GM21576 (cell line): ENCODE measurements around the gene CCDC77.
"Not testable (repeated sequence)": the region's sequence is repeated elsewhere in the genome, so short reads cannot be mapped to it uniquely, and the experiment has no call there.

Experiments
- ATAC-seq: cut with Tn5 transposase; IDR thresholded peaks from one replicate; pipeline ENCODE4 v1.9.1; 2021; ENCODE audit warnings: mild to moderate bottlenecking, moderate library complexity; ENCODE audit not compliant: unreplicated experiment

CCDC77 gene

DNA sequence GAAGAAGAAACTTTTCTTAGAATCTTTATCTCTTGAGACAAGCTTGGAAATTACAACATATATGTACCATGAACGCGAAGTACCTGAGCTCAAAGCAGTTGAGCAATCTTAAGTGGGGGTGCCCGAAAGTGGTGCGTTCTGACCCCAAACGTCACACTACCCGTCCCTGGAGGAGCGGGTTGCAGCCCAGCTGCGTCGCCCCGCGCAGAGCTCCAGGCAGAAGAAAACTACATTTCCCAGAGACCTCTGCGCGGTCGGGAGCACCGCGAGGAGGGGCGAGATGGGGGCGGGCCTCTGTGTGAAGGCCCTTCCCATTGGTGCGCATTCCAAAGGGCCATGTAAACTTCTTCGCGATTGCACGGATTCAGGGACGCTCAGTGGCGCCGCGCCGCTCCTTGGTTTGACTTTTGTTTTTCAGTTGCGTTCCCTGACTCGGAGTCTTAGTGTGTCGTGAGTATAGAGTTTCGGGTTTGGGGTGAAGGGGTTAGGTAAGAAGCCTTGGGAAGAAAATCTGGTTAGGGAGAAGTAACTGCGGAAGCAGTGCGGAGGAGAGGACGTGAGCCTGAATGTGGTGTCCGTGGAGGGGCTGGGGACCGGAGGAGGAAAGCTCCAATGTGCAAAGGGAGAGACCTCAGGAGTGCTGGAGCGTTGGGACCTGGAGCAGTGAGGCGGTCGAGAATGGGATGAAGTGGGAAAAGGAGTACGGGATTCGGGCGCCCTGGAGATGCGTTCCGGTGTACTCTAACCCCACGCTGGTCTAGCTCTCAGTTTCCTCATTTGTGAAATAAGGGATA lies at the start of gene CCDC77:
CCDC77 (plus strand) TSS at position 410 of the 794 bp plus-strand sequence. CDS start 7,740 bp downstream, outside the sequence.
- peak; percentile 95 for ATAC-seq

DNA sequence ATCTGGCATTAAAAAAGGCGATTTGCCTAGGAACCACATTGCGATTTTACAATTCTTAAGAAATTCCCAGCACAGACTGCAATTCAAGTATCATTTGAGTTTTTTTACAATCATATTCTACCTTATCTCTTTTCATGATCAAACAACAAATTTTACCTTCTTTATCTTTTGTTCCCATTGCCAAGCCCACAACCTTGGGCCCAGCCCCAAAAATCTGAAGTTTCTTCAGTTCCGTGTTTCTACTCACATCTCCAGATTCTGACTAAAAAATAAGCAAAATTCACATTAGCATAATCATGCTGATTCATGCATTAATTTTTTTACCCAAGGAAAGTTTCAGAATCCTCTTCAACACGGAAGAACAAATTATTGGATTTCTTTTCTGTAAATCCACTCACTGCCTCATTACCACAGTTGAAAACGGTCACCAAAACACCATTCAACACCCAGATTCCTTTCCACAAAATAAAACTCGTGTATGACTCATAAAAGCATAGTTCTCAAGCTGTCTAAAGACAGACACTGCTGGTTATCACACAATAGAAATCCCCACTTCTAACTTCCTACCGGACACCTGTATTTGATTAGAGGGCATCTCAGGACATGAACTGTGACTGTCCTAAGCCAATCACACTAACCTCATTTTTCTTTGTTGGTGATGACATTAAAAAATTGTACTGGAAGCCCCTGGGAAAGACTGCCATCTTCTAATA lies 45.0 kb upstream of the CCDC77 start:
- no peak for ATAC-seq

DNA sequence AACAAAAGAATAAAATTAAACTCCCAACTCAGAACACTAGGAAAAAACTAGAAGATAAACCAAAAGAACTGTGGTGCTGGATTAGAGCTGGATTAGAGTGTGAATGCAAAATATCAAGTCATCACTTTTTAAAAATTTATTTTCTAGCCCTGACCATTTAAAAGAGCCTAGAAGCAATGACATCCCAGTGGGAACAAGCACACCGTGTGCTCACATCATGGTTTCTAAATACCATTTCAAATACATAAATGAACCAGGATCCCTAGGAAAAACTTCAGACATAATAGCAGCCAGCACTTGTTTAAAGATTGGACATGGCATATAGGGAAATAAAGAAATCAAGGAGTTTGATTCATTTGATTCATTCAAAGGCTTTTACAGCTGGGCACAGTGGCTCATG lies 42.4 kb upstream of the CCDC77 start:
- ATAC-seq = no peak

DNA sequence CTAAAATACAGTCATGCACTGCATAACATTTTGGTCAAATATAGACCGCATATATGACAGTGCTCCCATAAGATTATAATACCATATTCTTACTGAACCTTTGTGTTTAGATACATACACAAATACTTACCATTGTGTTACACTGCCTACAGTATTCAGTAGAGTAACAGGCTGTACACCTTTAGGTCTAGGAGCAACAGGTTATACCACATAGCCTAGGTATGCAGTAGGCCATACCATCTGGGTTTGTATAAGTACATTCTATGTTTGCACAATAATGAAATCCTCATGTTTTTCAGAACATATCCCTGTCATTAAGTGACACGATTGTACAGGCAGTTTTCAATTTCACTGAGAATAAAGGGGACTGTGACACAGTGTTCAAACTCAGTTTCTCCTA lies 34.6 kb upstream of the CCDC77 start:
- ATAC-seq = no peak

DNA sequence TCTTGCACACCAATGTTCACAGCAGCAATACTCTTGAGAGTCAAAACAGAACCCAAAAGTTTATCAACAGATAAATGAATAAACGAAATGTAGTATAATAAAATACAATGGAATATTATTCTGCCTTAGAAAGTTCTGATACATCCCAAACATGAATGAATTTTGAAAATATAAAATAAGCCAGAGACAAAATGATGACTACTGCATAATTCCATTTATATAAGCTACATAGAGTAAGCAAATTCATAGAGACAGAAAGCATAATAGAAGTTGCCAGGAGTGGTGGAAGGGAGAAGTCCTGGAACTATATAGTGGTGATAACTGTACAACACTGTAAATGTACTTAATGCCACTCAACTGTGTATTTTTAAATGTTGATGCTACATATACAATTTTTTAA lies 33.5 kb upstream of the CCDC77 start:
- no peak for ATAC-seq

DNA sequence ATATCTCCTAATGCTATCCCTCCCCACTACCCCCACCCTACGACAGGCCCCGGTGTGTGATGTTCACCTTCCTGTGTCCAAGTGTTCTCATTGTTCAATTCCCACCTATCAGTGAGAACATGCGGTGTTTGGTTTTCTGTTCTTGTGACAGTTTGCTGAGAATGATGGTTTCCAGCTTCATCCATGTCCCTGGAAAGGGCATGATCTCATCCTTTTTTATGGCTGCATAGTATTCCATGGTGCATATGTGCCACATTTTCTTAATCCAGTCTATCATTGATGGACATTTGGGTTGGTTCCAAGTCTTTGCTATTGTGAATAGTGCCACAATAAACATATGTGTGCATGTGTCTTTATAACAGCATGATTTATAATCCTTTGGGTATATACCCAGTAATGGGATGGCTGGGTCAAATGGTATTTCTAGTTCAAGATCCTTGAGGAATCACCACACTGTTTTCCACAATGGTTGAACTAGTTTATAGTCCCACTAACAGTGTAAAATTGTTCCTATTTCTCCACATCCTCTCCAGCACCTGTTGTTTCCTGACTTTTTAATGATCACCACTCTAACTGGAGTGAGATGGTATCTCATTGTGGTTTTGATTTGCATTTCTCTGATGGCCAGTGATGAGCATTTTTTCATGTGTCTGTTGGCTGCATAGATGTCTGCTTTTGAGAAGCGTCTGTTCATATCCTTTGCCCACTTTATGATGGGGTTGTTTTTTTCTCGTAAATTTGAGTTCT lies 30.5 kb upstream of the CCDC77 start:
- not testable (repeated sequence) for ATAC-seq

DNA sequence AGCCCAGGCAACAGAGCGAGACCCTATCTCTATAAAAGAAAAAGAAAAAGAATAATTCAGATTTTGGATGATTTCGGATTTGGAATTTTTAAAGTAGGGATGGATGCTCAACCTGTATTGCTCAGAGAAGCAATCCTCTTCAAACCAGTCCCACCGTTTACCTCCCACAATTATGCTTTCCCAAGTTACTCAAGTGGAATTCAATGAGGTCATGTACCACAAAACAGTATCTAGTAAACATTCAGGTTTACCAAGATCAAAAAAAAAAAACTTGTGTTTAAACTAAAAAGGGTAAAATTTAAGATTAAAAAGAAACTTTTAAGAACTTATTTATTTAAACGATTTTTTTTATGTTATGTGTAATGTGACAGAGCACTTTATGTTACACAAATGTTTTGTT lies 14.8 kb upstream of the CCDC77 start:
- no peak for ATAC-seq

DNA sequence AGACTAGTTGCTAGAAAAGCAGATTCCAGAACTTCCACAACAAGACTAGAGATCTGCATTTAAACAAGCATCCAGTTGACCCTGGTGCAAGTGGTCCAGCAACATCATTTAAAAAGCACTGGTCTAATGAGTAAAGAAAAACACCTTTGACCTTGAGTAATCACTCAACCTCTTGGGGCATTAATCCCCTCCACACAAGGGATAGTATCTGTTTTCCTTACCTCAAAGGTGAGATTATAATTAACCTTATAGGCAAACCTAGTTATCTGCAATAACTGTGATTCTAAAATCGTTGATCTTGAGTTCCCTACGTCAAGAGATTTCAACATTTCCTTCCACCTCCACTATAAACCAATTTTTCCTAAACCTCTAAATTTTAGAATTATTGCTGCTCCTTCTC lies 13.4 kb upstream of the CCDC77 start:
- ATAC-seq = no peak

DNA sequence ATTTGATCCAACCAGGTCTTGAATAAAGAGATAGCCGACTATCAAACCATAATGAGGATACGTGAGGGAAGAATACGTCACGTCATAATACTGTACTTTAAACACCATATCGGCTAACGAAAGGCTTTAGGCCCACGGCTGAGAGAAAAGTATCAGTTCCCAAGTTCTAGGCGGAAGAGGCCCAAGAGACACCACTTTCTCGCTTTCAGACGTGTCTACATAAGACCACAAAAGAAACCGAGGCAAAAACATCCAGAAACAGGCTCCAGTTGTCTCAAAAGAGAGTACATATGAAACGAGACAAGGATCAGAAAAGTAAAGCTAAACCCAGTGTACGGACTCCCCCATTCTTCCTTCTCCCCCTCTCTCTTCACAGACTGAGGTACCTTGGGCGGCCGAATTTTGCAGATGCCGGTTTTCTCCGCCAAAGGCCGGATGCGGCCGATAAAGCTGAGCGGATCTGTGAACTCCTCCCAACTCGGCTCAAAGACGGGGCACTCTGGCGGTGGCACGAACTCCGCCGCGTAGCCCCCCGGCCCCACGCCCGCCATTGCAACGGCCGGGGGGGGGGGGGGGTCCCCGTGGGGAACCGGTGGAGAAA lies 12.8 kb upstream of the CCDC77 start:
- peak; percentile 12 for ATAC-seq

DNA sequence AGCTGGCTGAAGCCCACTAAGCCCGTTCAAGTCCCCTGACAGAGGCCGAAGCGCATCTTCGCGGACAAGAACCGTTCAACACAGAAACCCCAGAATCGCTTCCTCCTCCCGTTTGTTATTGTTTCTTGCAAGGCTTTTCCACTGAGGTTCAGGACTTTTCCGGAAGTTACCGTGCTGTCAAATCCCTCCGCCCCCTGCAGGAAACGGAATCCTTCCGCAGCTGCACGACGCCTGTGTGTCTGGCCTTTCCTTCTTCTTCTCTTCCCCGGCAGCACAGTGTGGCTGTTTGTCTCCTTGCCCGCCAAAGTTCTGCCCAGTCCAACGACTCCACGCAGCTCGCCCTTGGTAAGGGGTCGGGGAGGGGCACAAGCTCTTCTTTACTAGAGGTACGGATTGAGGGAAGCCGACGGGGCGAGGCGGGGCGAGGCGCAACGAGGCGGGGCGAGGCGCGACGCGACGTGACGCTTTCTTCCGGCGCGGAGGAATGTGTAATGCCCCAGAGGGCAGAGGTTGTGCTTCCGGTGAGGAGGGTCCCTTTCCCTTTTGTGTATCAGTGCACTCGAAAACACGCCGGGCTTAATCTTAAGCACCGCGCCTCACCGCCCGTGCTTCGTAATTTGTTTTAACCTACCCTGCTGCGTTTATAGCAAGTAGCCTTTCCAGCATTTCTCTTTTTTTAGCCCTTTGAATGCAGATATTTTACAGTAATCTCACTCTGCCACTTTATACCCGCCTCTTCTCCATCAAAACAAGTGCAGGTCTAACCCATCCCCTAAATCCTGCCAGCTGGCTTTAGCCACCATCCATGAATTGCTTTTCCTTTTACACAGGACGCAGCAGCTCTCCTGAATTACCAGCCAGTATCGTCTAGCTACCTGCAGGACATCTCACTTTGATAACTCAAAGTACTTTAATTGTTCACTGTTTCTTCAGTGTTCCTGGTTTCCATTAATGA lies 12.0 kb upstream of the CCDC77 start, which contains the start of gene KDM5A:
KDM5A (minus strand) TSS at position 179 of the 955 bp plus-strand sequence. CDS start 229 bp downstream, outside the sequence.
- peak; percentile 92 for ATAC-seq

DNA sequence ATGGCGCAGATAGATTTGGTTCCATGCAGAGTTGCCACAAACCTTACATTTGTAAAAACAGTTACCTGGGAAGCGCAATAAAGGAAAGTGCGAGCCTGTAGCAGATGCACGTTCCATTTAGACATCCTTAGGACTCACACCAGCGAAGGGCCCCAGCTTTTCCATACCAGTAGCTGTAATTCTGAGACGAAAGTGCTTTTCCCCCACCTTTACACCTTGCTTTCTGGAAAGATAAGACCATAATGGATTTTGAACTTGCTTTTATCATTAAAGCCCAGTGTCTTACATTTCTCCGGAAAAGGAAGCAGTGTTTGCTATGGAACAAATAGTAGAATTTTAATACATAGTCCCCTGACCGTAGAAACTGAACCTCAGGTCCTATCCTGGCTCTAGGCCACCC lies 616 bp upstream of the CCDC77 start:
- no peak for ATAC-seq

DNA sequence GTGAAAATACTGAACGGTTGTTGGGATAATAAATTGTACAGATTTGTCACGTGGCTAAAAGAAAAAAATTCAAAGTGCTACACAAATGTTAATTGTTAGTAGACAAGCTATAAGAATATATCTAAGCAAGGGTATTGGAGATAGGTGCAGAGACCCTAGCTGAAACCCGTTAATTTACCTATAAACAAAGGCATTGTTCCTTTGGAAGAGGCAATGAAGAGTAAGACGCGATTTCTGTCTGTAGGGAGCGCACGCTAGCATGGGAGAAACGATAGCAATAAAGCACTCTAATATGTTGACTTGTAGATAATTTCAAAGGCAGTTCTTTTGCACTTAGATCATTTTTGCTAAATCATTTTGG lies 565 bp downstream of the CCDC77 start:
- ATAC-seq = no peak

DNA sequence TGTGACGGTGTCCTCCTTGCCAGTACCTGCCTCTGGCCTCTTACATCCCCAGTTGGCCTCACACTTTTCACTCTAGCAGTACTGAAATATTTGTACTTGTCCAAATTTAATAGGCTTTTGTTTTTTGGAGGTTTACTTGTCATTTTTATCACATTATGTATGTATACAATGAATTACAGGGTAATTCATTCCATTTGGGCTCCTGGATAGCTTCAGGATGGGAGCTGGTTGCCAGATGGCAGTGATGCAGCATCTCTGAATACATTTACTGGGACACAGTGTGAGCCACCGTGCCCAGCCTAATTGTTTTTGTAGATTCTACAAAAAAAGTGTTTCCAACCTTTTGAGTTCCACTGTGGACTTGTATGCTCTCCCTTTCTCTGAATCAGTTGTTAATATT lies 13.4 kb downstream of the CCDC77 start:
- ATAC-seq = no peak

DNA sequence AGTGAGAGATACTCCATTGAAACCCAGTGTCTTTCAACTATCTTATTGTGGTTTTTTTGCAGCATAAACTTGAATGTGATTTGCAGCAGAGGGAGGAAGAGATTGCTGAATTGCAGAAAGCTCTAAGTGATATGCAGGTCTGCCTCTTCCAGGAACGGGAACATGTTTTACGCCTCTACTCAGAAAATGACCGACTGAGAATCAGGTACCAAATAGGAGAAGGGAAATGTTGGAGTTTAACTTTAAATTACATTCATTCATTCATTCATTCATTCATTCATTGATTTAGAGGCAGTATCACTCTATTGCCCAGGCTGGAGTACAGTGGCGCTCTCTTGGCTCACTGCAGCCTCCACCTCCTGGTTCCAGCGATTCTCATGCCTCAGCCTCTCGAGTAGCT lies 17.0 kb downstream of the CCDC77 start:
- ATAC-seq = no peak

DNA sequence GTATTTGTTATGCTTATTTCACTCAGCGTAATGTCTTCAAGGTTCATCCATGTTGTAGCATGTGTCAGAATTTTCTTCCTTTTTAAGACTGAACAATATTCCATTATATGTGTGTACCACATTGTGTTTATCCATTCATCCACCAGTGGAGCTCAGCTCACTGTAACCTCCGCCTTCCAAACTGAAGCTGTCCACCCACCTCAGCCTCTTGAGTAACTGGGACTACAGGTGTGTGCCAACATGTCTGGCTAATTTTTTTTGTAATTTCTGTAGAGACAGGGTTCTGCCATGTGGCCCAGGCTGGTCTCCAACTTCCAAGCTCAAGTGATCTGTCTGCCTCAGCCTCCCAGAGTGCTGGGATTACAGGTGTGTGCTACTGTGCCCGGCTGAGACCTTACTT lies 21.1 kb downstream of the CCDC77 start:
- no peak for ATAC-seq

DNA sequence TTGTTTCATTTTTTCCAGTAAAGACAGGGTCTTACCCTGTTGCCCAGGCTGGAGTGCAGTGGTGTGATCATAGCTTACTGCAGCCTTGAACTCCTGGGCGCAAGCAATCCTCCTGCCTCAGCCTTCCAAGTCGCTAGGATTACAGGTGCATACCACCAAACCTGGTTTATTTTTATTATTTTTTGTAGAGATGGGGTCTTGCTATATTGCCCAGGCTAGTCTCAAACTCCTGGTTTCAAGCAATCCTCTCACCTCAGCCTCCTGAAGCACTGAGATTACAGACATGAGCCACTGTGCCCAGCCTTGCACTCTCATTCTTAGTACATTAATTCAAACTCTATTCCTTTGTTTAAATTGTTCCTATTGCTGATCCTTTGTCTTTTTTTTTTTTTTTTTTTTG lies 34.3 kb downstream of the CCDC77 start:
- not testable (repeated sequence) for ATAC-seq

DNA sequence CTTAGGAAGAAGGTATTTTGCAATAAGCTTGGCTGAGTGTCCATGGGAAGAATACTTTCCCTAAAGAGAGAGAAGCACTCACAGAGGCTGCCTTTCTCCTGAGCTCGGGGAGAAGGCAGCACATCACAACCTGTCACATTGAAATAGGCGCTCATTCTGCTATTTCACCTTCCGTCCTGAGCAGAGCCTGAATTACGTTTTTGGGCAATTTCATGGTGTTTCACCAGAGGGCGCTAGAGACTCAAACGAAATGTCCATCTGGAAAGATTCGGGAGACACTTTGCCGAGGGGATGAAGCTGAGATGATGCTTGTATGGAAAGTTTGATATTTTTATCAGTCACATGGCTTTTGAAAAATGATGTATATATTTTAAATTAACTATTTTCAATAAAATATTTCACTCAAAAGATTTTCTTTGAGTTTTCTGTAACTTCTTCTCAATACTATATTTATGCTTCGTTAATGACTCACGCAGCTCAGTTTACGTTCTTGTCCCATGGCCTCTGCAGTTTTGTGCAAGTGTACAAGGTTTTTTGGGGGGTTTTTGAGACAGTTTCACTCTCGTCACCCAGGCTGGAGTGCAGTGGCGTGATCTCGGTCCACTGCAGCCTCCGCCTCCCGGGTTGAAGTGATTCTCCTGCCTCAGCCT lies 40.9 kb downstream of the CCDC77 start:
- ATAC-seq = no peak

DNA sequence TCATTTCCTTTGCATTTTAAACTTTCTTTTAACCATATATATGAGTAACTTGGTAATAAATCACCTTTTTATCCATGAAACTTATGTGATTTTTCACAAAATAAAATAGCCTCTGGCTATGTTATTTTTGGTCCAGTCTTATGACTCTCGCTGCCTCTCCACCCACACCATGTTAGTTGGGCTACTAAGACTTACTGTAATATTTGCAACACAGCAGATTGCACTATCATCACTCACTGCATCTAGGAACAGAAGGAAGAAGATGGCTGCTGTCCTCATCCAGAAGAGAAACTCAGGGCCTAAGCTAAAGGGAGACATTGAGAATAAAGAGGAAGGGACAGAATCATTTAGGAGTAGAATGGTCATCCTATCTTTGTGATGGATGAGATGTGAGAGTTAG lies 45.7 kb downstream of the CCDC77 start:
- no peak for ATAC-seq

DNA sequence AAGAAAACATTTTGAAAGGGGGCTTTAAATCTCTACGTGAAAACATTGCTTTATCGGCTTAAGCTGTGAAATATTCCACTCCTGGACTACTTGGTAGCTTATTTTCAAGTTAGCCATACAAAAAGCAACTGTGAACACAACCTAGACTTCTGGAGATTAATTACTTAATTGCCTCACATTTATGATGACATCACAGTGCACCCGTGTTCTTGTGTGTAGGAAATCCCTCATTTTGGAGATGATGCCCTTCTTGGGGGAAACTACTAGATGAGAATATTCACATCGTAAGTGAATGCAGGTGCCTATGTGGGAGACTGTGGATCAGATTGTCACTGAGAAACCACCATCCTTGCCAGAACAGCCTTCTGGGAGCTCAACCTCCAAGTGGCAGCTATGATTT lies 47.8 kb downstream of the CCDC77 start:
- ATAC-seq = no peak

DNA sequence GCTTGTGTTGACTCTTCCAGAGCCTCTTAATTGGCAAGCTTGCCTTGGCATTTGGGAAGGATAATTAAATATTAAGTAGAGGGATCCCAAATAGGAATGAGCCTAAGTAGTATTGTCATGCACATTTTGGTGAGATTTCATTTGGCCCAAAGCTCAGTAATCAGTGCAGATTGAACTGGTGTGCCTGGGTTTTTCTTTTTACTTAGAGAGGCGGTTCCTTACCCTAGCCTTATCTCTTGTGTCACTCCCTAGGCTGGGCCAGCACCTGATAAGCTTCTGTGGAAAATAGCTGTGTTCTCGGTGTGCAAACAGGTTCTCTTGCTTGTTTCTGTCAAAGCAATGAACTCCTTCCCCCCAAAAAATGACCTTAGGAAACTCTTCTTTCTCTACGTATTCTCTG lies 49.0 kb downstream of the CCDC77 start:
- no peak for ATAC-seq
